ENCODE data around the gene RGR. TPM values are rescaled to one million over a fixed set of nuclear protein-coding genes. Genes with fewer than 3 reads are reported as not detected.
A peak's percentile ranks its signal among the peaks of the same experiment; 100 is the strongest.

Gene RGR
- total RNA-seq, 2 donors from 2014 or later, result not detected

- H3K9me3 ChIP-seq, result no peaks in the 10 kb centered on the region
- DNase-seq (ENCODE audit: low spot score), result no peak
- TF ChIP-seq, protein P1, sequence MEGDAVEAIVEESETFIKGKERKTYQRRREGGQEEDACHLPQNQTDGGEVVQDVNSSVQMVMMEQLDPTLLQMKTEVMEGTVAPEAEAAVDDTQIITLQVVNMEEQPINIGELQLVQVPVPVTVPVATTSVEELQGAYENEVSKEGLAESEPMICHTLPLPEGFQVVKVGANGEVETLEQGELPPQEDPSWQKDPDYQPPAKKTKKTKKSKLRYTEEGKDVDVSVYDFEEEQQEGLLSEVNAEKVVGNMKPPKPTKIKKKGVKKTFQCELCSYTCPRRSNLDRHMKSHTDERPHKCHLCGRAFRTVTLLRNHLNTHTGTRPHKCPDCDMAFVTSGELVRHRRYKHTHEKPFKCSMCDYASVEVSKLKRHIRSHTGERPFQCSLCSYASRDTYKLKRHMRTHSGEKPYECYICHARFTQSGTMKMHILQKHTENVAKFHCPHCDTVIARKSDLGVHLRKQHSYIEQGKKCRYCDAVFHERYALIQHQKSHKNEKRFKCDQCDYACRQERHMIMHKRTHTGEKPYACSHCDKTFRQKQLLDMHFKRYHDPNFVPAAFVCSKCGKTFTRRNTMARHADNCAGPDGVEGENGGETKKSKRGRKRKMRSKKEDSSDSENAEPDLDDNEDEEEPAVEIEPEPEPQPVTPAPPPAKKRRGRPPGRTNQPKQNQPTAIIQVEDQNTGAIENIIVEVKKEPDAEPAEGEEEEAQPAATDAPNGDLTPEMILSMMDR (IDR thresholded peaks at IDR 0.05), result peak; percentile 49 to 77
- H3K27ac ChIP-seq, result no peak overlapping the region
- H3K4me1 ChIP-seq, result no peaks in the 10 kb centered on the region
- H3K36me3 ChIP-seq, result no peaks in the 10 kb centered on the region
- H3K4me3 ChIP-seq, result no peak overlapping the region
- H3K27me3 ChIP-seq, result no peaks in the 10 kb centered on the region
These were observed 39.6 kb upstream of the RGR start for GRCh38 chr10:84205049-84205852.

DNA sequence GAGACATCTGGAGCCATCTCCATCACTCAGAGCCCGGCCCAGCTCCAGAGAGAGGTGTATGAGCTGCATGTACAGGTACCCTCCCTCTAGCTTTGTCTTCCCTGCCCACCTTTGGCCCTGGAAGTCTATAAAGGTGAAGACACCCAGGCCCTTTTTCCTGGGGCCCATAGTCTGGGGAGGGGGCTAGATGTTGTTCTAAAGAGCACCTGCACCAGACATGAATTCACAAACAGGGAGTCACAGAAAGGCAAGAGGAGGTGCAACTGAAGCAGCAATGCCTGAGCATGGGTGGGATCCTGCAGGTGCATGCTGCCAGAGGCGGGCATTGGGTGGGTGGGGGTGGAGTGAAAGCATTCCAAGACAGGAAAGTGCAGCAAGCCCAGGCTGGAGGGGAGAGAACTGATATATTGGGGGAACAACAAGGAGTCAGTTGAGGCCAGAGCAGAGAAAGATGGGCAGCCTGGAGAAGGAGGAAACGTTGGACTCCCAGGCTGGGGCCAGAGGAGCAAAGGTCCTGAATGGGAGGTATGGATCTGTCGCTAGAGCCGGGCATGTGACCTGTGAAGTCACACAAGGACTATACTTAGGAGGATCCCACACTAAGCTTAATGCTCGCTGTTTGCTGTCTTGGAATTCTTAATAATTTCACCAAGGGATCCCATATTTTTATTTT, 38.9 kb upstream of the RGR start:
- H3K27me3 ChIP-seq, result no peaks in the 10 kb centered on the region
- DNase-seq (ENCODE audit: low spot score), result no peak
- no peaks in the 10 kb centered on the region for H3K36me3 ChIP-seq
- TF ChIP-seq, protein P1 (IDR thresholded peaks at IDR 0.05), result no peak
- H3K27ac ChIP-seq, result no peak overlapping the region
- H3K9me3 ChIP-seq, result no peaks in the 10 kb centered on the region
- H3K4me1 ChIP-seq, result no peaks in the 10 kb centered on the region
- no peak overlapping the region for H3K4me3 ChIP-seq

GRCh38 chr10:84208023-84208422, 36.8 kb upstream of the RGR start:
- no peak overlapping the region for H3K27ac ChIP-seq
- DNase-seq (ENCODE audit: low spot score), result no peak
- H3K27me3 ChIP-seq, result no peaks in the 10 kb centered on the region
- no peak overlapping the region for H3K4me3 ChIP-seq
- H3K36me3 ChIP-seq, result no peaks in the 10 kb centered on the region
- H3K4me1 ChIP-seq, result no peaks in the 10 kb centered on the region
- TF ChIP-seq, protein P1 (IDR thresholded peaks at IDR 0.05), result no peak
- H3K9me3 ChIP-seq, result no peaks in the 10 kb centered on the region

- no peak overlapping the region for H3K27ac ChIP-seq
- TF ChIP-seq, protein P1 (IDR thresholded peaks at IDR 0.05), result no peak
- no peak for DNase-seq (ENCODE audit: low spot score)
- no peaks in the 10 kb centered on the region for H3K4me1 ChIP-seq
- no peaks in the 10 kb centered on the region for H3K27me3 ChIP-seq
- H3K9me3 ChIP-seq, result no peaks in the 10 kb centered on the region
- no peaks in the 10 kb centered on the region for H3K36me3 ChIP-seq
- H3K4me3 ChIP-seq, result no peak overlapping the region
These were observed 33.3 kb upstream of the RGR start for GRCh38 chr10:84211566-84211965.

DNA sequence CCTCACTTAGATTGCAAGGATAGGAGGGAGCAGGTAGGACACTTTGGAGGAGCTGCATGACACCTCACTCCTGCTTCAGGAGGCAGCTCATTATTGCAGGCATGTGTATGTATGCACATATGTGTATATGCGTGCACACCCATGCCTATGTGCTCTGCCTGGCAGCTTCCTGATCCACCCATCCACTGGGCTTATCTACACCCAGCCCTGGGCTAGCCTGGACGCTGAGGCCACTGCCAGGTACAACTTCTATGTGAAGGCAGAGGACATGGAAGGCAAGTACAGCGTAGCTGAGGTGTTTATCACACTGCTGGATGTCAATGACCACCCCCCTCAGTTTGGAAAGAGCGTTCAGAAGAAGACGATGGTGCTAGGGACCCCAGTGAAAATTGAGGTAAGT, 32.8 kb upstream of the RGR start:
- no peak for DNase-seq (ENCODE audit: low spot score)
- Histone ChIP-seq H3K27ac (no peak overlapping the region), H3K27me3 (no peaks in the 10 kb centered on the region), H3K4me1 (no peaks in the 10 kb centered on the region), H3K36me3 (no peaks in the 10 kb centered on the region), H3K9me3 (no peaks in the 10 kb centered on the region), H3K4me3 (no peak overlapping the region)
- TF ChIP-seq, protein P1 (IDR thresholded peaks at IDR 0.05), result no peak
